DLD1 (cell line): Measurements from ENCODE around the gene ST3GAL2.
"Not testable (repeated sequence)": the region's sequence is repeated elsewhere in the genome, so short reads cannot be mapped to it uniquely, and the experiment has no call there.

Source experiments
- in situ Hi-C: cut with HindIII; loops from 2 replicates; pipeline ENCODE4 v1.10.0; 2017; ENCODE audit warnings: low sequenced_read_pairs

The ST3GAL2 gene

DNA sequence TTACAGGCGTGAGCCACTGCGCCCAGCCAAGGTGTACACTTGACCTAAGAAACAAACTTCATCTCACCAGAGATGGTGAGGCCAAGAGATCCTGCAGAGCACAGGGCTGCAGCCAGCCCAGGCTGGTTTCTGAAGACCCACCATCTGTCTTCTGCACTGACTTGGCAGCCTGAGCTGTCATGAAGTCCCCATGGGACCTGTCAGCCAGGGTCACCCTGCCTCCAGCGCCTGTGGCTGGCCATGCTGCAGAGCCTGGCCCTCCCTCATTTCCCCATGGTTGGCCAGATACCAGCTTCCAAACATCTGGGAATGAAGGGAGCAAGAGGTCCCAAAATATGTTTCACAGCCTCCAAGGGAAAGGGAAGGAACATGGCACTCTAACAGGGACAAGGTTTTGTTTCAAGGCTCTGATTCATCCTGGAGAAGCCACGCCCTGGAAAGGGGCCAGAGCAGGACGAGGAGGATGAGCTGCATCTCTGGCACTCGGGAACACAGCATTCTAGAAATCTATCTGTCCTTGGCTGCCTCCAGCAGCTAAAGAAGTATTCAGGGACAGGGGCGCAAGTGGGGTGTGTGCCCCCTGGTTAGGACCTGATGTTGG, 46.9 kb downstream of the ST3GAL2 start:
- in situ Hi-C loops = no loop called here

- in situ Hi-C loops = no loop called here
These were observed 47.5 kb downstream of the ST3GAL2 start for GRCh38 chr16:70391446-70391845.

- in situ Hi-C loops = no loop called here
These were observed 48.1 kb downstream of the ST3GAL2 start for GRCh38 chr16:70390774-70391173.

DNA sequence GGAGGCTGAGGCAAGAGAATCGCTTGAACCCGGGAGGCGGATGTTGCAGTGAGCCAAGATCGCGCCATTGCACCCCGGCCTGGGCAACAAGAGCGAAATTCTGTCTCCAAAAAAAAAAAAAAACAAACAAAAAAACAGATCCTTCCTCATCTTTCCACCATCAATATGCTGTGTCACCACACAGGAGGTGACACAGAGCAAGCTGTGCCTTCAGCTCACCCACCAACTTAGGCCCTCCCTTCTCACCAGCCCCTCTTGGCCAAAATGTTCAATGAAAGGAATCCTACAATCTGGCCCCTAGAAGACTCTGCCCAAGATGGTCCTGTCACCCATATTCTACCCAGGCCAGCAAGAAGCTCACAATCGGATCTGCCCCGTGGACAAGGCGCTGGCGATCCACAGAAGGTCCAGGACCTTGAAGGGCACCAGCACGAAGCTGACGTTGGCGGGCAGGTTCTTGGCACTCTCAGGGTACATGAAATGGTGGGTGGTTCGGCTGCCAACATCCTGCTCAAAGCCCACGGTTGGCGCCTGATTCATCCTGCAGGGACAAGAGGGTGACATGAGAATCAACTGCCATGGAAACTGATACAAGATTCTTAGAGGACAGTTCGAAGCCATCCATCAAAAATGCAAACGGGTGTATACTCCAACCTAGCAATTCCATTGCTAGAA, 50.8 kb downstream of the ST3GAL2 start:
- in situ Hi-C loops = no loop called here

DNA sequence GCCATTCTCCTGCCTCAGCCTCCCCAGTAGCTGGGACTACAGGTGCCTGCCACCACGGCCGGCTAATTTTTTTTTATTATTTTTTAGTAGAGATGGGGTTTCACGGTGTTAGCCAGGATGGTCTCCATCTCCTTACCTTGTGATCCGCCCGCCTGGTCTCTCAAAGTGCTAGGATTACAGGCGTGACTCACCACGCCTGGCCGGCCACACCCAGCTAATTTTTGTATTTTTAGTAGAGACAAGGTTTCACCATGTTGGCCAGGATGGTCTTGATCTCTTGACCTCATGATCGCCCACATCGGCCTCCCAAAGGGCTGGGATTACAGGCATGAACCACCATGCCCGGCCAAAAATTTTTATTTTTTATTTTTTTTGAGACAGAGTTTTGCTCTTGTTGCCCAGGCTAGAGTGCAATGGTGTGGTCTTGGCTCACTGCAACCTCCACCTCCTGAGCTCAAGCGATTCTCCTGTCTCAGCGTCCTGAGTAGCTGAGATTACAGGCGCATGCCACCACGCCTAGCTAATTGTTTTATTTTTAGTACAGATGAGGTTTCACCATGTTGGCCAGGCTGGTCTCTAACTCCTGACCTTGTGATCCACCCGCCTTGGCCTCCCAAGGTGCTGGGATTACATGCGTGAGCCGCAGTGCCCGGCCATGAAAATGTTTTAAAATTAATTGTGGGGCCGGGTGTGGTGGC, 52.5 kb downstream of the ST3GAL2 start:
- in situ Hi-C loops = not testable (repeated sequence)

GRCh38 chr16:70383421-70383960, 55.4 kb downstream of the ST3GAL2 start:
- in situ Hi-C loops = no loop called here

- in situ Hi-C loops = no loop called here
These were observed 57.1 kb downstream of the ST3GAL2 start for GRCh38 chr16:70381604-70382342.

GRCh38 chr16:70380919-70381603, 57.8 kb downstream of the ST3GAL2 start:
- in situ Hi-C loops = no loop called here

- in situ Hi-C loops = no loop called here
These were observed 58.5 kb downstream of the ST3GAL2 start for GRCh38 chr16:70380248-70380918.

- in situ Hi-C loops = no loop called here
These were observed 59.9 kb downstream of the ST3GAL2 start for GRCh38 chr16:70378869-70379493.

GRCh38 chr16:70377782-70378181, 61.1 kb downstream of the ST3GAL2 start:
- in situ Hi-C loops = no loop called here

- in situ Hi-C loops = no loop called here
These were observed 63.0 kb downstream of the ST3GAL2 start for GRCh38 chr16:70375636-70376611.

DNA sequence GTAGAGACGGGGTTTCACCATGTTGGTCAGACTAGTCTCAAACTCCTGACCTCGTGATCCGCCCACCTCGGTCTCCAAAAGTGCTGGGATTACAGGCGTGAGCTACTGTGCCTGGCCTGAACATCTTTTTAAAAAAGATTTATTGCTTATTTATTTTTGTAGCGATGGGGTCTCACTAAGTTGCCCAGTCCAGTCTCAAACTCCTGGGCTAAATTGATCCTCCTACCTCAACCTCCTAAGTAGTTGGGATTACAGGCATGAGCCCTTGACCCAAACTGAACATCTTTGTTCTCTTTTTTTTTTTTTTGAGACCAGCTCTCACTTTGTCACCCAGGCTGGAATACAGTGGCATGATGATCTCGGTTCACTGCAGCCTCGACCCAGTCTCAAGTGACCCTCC, 64.7 kb downstream of the ST3GAL2 start:
- in situ Hi-C loops = no loop called here

DNA sequence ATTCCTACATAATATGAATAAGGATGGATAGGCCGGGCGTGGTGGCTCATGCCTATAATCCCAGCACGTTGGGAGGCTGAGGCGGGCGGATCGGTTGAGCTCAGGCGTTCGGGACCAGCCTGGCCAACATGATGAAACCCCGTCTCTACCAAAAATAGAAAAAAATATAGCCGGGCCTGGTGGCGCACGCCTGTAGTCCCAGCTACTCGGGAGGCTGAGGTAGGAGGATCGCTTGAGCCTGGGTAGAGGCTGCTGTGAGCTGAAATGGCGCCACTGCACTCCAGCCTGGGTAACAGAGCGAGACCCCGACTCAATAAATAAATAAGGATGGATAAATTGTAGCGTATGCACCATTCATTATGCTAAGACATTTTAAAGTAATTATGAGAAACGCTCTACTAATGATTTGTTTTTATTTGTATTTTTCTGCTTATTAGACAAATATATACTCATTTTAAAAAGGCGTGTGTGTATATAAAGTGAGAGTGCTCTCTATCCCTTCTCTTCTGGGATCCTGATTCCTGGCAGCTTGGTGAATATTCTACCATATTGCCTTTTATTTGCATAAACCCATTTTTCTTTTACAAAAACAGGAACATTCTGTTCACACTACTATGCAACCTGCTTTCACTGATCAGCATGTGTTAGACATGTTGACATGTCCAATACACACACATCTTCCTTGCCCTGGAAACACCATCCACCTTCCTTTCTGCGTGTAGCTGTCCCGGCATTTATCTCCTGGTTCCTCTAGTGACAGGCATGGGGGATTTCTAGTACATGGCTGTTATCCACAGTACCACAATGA, 65.8 kb downstream of the ST3GAL2 start:
- in situ Hi-C loops = no loop called here

DNA sequence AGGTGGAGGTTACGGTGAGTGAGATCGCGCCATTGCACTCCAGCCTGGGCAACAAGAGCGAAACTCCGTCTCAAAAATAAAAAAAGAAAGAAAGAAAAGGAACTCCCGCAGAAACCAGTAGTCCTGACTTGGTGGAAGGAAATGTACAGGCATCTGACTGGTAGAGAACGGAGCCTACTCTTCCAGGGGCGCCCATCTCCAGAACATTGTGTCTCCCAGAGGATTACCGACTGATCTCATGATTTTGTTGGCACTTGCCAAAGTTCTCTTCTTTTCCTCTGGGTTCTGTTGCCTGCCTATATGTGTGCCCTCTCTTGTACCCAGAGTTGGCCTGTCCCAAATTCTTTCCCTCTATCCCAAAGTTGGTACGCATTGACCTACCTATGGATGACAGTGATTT, 68.0 kb downstream of the ST3GAL2 start:
- in situ Hi-C loops = no loop called here

DNA sequence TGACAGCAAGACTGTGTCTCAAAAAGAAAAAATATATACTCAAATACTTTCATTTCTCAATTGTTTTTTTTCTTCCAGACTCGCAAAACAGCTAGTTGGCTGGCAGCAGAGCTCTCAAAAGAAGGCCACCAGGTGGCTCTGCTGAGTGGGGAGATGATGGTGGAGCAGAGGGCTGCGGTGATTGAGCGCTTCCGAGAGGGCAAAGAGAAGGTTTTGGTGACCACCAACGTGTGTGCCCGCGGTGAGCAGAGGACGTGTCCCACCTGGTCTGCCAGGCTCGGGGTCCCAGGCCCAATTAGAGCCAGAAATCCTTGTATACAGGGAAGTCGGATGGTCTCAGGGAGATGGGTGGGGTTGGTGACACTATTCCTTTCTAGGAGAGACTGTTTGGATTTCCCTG, 68.8 kb downstream of the ST3GAL2 start:
- in situ Hi-C loops = not testable (repeated sequence)

DNA sequence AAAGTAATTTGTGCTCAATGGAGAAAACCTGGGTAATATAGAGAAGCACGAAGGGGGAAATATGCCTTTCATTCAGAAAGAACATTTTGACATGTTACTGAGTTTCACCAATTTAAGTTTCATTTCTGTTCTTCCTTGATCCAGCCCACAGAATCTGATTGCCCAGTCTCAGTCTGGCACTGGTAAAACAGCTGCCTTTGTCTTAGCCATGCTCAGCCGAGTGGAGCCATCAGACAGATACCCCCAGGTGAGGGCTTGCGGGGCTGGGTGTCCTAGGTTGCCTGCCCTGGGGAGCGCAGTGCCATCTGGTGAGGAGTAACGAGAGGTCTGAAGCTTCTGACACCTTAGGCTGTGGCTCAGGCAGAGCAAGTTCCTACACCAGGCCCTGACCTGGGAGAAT, 74.5 kb downstream of the ST3GAL2 start:
- in situ Hi-C loops = no loop called here

DNA sequence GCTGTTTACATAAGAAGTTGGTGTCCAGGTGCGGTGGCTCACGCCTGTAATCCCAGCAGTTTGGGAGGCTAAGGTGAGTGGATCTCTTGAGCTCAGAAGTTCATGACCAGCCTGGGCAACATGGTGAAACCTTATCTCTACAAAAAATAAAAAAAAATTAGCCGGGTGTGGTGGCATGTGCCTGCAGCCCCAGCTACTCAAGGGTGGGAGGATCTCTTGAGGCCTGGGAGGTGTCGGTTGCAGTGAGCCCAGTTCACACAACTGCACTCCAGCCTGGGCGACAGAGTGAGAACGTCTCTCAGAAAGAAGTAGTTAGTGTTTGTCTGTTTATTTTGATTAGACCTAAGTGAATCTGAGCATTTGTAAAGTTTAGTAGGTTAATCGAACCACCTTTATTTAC, 79.3 kb downstream of the ST3GAL2 start:
- in situ Hi-C loops = no loop called here
